ENCODE results near the gene ZNF618.

GRCh38 chr9:114094971-114095370 is 218.9 kb downstream of the ZNF618 start:
- TF ChIP-seq, protein P1, sequence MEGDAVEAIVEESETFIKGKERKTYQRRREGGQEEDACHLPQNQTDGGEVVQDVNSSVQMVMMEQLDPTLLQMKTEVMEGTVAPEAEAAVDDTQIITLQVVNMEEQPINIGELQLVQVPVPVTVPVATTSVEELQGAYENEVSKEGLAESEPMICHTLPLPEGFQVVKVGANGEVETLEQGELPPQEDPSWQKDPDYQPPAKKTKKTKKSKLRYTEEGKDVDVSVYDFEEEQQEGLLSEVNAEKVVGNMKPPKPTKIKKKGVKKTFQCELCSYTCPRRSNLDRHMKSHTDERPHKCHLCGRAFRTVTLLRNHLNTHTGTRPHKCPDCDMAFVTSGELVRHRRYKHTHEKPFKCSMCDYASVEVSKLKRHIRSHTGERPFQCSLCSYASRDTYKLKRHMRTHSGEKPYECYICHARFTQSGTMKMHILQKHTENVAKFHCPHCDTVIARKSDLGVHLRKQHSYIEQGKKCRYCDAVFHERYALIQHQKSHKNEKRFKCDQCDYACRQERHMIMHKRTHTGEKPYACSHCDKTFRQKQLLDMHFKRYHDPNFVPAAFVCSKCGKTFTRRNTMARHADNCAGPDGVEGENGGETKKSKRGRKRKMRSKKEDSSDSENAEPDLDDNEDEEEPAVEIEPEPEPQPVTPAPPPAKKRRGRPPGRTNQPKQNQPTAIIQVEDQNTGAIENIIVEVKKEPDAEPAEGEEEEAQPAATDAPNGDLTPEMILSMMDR (IDR thresholded peaks at IDR 0.05; ENCODE audit: borderline replicate concordance, extremely low read depth, low read length, poor library complexity, severe bottlenecking) = no peak
- no peak for TF ChIP-seq EZH2 (IDR thresholded peaks at IDR 0.05; ENCODE audit: borderline replicate concordance, low read depth, low read length, severe bottlenecking)
